ENCODE measurements around the gene CCDC120. TPM values are rescaled to one million over a fixed set of nuclear protein-coding genes. Genes with fewer than 3 reads are reported as not detected.

CCDC120 gene
- total RNA-seq, 1 donor from 2014 or later, result 4.0 TPM

- no peak for TF ChIP-seq CTCF (conservative IDR thresholded peaks at IDR 0.05; ENCODE audit: low read depth, low read length)
- no peak overlapping the region for H3K4me3 ChIP-seq (ENCODE audit: low read depth, low read length)
- DNase-seq (ENCODE audit: low read depth), result no peak
These were observed 10.2 kb downstream of the CCDC120 start for GRCh38 chrX:49069038-49069437.

GRCh38 chrX:49070988-49071387, 12.2 kb downstream of the CCDC120 start:
- no peak for DNase-seq (ENCODE audit: low read depth)
- TF ChIP-seq CTCF (conservative IDR thresholded peaks at IDR 0.05; ENCODE audit: low read depth, low read length), result no peak
- no peak overlapping the region for H3K4me3 ChIP-seq (ENCODE audit: low read depth, low read length)

- H3K4me3 ChIP-seq (ENCODE audit: low read depth, low read length), result peak overlapping the region; percentile 71
- no peak for TF ChIP-seq CTCF (conservative IDR thresholded peaks at IDR 0.05; ENCODE audit: low read depth, low read length)
- DNase-seq (ENCODE audit: low read depth), result no peak
These were observed 13.3 kb downstream of the CCDC120 start for GRCh38 chrX:49071877-49072711.

- H3K4me3 ChIP-seq (ENCODE audit: low read depth, low read length), result peak overlapping the region; percentile 71
- no peak for DNase-seq (ENCODE audit: low read depth)
- TF ChIP-seq CTCF (conservative IDR thresholded peaks at IDR 0.05; ENCODE audit: low read depth, low read length), result no peak
These were observed 13.9 kb downstream of the CCDC120 start for GRCh38 chrX:49072712-49073095.

- peak within 1 kb of the TSS; percentile 71 for H3K4me3 ChIP-seq (ENCODE audit: low read depth, low read length)
- DNase-seq (ENCODE audit: low read depth), result peak; percentile 12
- no peak for TF ChIP-seq CTCF (conservative IDR thresholded peaks at IDR 0.05; ENCODE audit: low read depth, low read length)
These were observed 15.1 kb downstream of the CCDC120 start, which contains the start of gene PRAF2 for GRCh38 chrX:49073601-49074575. PRAF2 (minus strand) TSS chrX:49074002; CDS start chrX:49073987, 15 bp downstream.

GRCh38 chrX:49075347-49075746, 16.5 kb downstream of the CCDC120 start:
- no peak for DNase-seq (ENCODE audit: low read depth)
- no peak overlapping the region for H3K4me3 ChIP-seq (ENCODE audit: low read depth, low read length)
- no peak for TF ChIP-seq CTCF (conservative IDR thresholded peaks at IDR 0.05; ENCODE audit: low read depth, low read length)

Data from epithelial cell of proximal tubule (primary cell).